ENCODE measurements around the gene CC2D2A.

CC2D2A gene

DNA sequence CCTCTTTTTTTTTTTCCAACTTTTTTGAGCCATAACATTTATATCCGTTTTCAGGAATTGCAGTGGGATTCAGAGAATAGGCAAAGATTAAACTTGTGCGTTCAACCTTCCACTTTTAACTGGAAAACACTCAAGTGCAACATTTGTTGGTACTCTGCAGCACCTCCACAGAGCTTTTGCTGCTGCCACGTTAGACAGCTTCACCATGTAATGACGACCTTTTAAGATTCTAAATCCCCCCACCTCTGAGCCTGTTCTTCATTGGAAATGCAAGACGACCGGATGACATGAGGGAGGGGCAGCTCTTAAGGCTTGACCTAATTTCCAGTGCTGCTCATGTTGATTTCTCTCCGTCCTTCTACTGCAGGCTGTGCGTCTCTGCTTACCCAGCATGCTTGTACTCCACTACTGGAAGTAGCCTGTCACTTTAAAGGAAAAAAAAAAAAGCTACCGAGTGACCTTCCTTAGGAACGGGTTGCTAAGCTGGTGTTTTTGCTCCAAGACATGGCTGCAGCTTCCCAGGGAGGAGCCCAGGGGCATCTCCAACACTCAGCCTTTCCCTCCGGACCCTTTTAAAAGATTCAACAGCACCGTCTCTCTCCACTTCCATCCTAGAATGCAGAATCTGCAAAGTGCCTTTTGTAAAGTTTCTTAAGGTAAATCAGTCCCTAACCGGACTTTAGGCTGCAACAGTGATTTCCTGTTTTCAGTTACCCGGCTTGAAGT lies at the start of gene CC2D2A:
TSS of gene CC2D2A (plus strand) at position 481 of the 726 bp plus-strand sequence. CDS start 6,051 bp downstream, outside the sequence.
- no peak for DNase-seq

DNA sequence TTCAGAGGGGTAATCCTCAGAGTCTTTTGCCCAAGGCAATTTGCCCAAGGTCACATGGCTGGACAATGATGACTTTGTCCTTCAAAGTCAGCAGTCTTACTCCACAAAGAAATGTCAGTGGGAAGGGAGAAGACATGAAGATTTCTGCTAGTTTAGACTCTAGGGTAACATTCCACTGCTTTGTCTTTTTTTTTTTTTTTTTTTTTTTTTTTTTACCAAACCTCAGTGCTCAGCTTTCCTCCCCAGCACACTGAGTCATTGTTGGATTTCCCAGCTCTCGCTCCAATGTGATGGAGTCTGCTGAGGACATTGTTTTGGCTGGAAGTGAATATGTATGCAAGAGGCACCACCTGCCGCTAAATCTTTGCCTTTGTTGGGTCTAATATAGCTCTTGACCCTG lies 49.0 kb upstream of the CC2D2A start:
- DNase-seq: no peak

DNA sequence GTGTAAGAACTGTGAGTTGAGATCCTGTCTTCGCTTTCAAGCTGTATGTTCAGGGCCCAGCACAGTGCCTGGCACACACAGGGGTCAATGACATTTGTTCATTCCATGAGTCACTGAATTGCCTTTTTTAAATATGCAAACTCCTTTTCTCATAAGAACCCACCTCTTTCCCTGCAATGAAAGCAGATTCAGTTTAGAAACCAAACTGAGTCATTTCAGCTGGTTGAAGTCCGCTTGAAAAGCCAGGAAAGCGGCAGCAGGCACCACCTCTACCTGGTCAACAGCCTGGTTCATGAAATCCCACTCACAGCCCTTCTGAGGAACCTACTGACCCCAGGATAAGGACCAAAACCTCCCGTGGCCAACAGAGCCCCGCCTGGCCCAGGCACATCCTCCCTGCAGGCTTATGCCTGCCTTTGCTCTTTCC lies 46.4 kb upstream of the CC2D2A start:
- no peak for DNase-seq

DNA sequence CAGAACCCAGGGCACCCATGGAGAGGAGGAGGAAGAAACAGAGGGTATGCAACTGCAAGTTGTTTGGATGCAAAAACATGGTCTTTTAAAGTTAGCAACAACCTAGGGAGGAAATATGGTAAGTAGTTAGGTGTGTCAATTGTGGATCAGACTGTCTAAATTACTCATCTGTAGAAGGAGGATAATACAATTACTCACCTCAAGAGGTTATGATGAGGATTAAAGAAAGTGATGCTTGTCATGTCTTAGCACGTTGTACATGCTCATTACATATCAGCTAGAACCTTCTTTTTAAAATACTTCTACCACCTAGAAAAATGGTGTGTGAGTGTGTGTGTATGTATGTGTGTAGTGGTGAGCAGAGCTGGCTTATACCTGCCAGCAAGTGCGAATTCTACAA lies 44.2 kb upstream of the CC2D2A start:
- no peak for DNase-seq

- no peak for DNase-seq
Observed at GRCh38 chr4:15427161-15427560, 42.5 kb upstream of the CC2D2A start.

DNA sequence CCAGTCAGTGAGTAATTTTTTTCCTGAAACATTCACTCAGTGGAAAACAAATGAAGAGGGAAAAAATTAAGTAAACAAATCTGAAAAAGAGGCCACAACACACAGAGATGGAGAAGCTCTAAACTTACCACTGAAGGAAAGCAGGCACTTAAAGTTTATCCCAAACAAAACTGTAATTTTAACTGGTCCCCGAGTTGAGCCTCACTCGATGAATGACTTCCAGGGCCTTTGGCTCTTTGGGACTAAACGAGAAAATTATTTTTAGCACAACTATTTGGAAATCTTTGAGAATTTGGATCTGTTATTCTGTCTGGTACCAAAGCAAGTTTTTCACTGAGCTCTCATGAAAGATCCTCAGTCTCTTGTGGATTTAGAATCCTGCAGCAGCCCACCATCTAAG lies 42.0 kb upstream of the CC2D2A start, which contains the start of gene C1QTNF7:
TSS of gene C1QTNF7 (plus strand) at position 333 of the 400 bp plus-strand sequence. CDS start 7,711 bp downstream, outside the sequence.
- DNase-seq: no peak

GRCh38 chr4:15428611-15429010 lies 41.1 kb upstream of the CC2D2A start:
- no peak for DNase-seq

DNA sequence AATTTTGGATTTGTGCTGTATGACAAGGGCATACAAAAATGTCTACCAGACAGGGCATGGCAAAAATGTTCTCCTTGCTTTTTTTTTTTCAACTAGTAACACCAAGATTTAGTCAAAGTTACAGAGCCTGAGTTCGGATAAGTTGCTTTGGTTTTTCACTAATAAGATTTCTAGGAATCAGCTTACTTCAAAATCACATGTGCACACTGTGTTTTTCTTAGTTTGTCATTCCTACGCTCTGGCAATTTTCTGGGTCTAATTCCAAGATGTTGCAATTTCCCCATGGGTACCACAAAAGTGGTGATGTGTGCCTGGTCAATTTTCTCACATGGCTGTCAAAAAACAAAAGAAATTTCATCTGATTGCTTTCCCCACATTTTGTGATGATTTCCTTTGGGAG lies 35.6 kb upstream of the CC2D2A start:
- no peak for DNase-seq

GRCh38 chr4:15434676-15435075 lies 35.0 kb upstream of the CC2D2A start:
- no peak for DNase-seq

- no peak for DNase-seq
Observed at GRCh38 chr4:15436513-15436912, 33.2 kb upstream of the CC2D2A start.

DNA sequence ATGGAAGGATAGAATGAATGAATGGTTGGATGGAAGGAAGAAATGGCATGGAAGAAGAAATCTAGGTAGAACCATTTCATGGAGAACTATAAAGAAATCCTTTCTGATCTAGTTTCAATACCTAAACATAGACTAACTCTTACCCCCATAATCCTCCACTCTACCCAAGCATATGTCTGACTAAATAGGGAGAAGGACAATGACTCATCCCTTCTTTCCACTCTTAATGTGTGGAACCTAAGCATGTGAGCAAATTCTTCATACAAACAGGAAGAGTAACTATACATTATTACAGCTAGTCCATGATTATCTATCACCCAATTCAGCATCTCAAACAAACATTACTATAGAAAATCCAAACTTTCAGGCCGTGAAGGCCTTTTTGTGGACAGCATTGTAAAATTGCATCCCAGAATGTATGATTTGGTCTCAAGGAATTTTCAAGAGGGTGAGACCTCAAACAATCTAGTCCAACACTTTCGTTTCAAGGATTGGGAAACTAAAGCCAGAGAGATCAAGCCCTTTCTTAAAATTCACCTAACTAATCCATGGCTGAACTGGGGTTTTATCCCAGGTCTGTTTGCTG lies 30.6 kb upstream of the CC2D2A start:
- DNase-seq: no peak

DNA sequence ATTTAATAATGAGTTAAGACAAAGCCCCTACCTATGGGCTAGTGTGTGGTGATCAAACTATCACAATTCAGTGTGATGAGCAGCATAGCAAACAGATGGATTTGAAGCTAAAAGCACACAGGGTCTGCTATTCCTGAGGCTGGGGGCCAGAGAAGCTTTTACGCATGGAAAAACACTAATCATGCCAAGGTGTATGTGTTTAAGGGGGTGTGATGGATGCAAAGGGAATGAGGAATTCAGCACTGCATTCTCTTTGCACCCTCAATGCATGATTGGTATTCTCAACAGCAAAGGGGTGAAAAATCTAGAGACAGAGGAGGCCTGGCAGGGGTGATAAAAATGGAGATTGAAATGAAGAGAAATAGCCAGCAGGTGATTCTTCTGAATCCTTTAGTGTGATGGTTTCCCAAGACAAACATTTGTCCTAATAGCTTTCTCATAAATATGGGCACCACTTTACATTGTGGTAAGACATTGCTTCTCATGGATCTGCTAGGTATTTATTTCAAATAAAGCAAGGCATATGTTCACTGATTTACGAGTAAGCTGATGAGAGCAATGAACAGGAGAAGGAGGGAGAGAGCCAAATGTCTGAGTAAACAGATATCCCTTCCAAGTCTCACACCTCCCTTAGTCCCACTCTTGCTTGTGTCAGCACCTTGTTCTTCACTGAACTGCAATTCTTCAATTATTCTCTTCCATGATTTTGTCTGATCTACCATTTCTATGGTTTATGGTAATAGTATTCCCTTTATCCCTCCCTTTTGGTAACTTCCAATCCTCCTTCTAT lies 26.1 kb upstream of the CC2D2A start:
- DNase-seq: no peak

DNA sequence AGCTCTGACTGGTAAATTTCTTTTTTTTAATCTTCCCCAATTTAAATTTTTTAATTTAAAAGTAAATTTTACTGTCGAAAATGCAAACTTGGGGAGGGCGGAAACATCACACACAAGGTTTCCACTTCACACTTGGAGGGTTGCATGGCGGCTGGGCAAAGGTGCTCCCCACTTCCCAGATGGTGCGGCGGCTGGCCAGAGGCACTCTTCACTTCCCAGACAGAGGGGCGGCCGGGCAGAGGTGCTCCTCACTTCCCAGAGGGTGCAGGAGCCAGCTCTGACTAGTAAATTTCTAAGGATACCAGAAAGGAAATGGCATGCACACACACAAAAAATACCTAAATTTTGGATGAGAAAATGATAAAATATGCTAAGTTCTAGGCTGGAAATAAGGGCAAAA lies 25.4 kb upstream of the CC2D2A start:
- no peak for DNase-seq

DNA sequence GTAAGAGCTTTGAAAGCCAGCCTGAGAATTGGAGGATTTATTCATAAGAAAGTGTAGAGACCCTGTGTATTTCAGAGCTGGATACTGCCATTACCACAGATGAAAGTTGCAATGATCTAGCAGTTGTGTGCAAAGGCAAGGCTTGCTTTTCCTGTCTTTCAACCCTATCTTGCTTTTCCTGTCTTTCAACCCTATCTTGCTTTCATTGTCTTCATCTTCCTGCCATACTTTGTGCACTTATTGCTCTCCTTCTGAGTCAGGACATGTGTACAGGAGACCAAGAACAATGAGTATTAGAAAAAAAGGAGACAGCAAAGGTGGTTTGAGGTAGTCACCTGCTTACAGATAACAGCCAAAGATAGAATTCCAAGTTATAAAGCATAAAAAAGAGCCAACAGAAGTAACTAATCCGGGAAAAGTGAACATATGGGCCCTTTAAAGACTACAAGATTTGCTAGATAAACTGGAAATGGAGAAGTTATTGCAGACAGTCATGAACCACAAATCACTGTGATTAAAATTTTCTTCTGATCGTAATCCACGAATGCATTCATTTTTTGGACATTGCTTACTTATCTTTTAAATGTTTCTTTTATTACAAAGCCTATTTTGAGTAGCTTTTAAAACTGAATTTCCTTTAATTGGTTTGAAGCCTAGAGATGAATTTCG lies 24.7 kb upstream of the CC2D2A start:
- no peak for DNase-seq

- DNase-seq: no peak
Observed at GRCh38 chr4:15451181-15451865, 18.4 kb upstream of the CC2D2A start.

GRCh38 chr4:15451866-15452765 lies 17.6 kb upstream of the CC2D2A start:
- no peak for DNase-seq

DNA sequence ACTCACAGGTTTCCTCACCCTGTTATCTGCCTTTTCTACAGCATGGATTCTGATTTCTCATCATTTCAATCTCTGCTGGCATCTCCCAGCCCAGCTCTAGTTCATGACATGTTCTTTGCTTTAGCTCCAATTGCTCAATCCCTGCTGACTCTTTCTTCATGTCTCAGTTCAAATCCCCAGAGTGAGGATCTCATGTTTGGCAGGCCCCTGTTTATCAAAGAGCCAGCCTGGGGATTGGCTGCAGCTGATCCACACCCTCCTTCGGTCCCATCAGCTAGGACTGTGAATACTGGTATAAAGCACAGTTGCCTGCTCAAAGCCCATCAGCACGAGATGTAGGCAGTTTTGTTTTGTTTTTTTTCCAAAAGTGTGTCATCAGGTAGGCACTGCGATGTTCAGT lies 14.4 kb upstream of the CC2D2A start:
- DNase-seq: no peak

DNA sequence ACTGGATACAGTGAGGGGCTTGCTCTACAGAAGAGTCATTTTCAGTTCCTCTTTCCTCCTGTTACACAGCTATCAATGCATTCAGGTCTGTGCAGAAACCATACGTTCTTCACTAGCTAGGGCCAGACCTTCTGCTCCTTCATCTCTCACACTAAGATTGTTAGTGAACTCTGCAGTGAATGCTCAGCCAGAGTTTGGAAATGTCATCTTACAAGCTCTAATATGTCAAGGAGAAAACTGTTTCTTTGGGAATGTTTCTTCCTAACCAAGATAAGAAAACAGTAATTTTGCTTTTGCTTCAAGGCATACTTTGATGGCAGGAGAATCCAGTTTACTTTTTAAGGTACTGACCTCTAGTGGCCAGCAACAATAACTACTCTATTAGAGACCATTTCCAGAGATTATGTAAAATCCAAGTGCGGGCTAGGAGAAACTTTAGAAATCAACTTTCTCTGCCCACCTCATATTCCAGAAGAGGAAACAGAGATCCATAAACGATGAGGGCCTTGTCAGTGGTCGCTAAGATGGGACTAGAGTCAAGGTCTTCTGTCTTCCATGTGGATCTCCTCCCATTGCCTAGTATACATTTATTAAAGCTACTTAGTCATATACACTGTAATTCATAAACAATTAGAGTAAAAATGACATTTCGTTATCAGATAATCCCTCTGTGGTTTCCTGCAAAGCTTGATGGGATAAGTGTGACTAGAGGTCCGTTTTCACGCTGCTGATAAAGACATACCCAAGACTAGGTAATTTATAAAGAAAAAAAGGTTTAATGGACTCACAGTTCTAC lies 12.1 kb upstream of the CC2D2A start:
- no peak for DNase-seq

DNA sequence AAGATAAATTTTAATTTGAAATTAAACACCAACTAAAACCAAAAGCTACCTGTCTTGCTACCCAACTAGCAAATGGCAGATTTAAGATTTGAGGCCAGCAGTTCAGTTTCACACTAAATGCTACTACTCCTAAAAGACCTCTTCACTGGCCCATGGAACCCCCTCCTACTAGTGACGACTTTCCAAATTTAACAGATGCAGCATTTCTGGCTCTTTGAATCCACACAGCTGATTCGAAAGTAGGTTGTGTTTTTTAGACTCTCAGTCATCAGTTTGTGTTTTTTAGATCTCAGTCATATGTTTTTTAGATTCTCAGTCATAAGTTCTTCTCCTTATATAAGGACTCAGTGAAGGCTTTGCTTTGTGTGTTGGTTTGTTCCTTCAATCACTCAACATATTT lies 11.1 kb upstream of the CC2D2A start:
- DNase-seq: no peak

DNA sequence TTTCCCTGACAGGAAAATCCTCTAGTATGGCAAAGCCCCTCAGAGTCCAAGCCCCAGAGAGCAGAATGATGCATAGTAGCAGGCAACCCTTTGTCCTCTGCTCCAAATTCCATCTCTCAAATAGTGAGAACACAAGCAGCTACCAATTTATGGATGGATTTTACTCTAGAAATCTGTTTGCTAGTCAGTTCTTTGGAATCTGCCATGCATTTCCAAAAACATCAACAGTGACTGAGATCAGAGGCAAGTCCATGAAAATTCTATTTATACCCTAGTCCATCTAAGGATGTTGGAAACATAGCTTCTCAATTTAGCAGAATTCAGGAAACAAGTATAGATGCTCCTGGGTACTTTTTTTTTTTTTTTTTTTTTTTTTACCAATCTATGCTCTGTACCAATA lies 10.0 kb upstream of the CC2D2A start:
- DNase-seq: no peak

- no peak for DNase-seq
Observed at GRCh38 chr4:15466596-15466995, 3.1 kb upstream of the CC2D2A start.
